ENCODE measurements around the gene YWHAB. TPM values are rescaled to one million over a fixed set of nuclear protein-coding genes. Genes with fewer than 3 reads are reported as not detected.

Gene YWHAB
- total RNA-seq, 4 donors from 2014 or later, result 121 to 140 (median 130) TPM

DNA sequence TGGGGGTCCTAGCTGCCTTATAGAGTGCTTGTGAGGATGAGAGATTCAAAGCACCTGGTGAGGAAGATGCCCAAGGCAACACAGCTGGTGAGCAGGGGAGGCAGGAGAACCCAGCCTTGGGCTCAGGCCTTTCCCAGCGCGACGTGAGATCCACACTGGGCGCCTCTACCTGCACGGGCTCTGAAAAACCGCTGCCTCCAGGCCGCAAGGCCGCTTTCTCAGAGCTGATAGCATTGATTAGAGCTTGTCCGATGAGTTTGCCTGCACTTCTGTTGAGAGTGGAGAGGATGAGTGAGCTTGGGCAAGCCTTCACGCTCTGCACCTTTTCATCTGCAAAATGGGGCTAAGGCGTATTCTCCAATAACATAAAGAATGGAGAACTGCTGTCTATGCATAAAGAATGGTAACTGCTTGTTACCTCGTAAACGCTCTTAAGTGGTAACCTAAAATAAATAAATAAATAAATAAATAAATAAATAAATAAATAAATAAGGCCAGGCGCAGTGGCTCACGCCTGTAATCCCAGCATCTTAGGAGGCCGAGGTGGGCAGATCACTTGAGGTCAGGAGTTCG, 25.3 kb downstream of the YWHAB start:
- DNase-seq (ENCODE audit: extremely low spot score), result no peak
- 73% methylated on average over 16 of the region's 17 CpGs for WGBS
- Histone ChIP-seq H3K27ac (replicated peaks in 1 of 4) (no peak overlapping the region), H3K4me1 (peaks cover 0 to 19% (median 18%) of the 10 kb centered on the region in 4 donors), H3K36me3 (peaks cover 9 to 32% (median 24%) of the 10 kb centered on the region in 4 donors), H3K9me3 (no peaks in the 10 kb centered on the region), H3K4me3 (peak overlapping the region; percentile 61 to 70 (median 66)), H3K27me3 (no peaks in the 10 kb centered on the region)
- intact Hi-C loops (cut with DNase I), result loop anchor here (5.0 kb wide), 1 partner anchor 47 kb away; no protein-coding TSS in a partner anchor
- TF ChIP-seq, protein P1, sequence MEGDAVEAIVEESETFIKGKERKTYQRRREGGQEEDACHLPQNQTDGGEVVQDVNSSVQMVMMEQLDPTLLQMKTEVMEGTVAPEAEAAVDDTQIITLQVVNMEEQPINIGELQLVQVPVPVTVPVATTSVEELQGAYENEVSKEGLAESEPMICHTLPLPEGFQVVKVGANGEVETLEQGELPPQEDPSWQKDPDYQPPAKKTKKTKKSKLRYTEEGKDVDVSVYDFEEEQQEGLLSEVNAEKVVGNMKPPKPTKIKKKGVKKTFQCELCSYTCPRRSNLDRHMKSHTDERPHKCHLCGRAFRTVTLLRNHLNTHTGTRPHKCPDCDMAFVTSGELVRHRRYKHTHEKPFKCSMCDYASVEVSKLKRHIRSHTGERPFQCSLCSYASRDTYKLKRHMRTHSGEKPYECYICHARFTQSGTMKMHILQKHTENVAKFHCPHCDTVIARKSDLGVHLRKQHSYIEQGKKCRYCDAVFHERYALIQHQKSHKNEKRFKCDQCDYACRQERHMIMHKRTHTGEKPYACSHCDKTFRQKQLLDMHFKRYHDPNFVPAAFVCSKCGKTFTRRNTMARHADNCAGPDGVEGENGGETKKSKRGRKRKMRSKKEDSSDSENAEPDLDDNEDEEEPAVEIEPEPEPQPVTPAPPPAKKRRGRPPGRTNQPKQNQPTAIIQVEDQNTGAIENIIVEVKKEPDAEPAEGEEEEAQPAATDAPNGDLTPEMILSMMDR (IDR thresholded peaks at IDR 0.05), result no peak
- TF ChIP-seq POLR2AphosphoS5 (IDR thresholded peaks at IDR 0.05) (no peak), EP300 (IDR thresholded peaks at IDR 0.05) (no peak), POLR2A (IDR thresholded peaks at IDR 0.05; ENCODE audit: low read depth) (no peak)

DNA sequence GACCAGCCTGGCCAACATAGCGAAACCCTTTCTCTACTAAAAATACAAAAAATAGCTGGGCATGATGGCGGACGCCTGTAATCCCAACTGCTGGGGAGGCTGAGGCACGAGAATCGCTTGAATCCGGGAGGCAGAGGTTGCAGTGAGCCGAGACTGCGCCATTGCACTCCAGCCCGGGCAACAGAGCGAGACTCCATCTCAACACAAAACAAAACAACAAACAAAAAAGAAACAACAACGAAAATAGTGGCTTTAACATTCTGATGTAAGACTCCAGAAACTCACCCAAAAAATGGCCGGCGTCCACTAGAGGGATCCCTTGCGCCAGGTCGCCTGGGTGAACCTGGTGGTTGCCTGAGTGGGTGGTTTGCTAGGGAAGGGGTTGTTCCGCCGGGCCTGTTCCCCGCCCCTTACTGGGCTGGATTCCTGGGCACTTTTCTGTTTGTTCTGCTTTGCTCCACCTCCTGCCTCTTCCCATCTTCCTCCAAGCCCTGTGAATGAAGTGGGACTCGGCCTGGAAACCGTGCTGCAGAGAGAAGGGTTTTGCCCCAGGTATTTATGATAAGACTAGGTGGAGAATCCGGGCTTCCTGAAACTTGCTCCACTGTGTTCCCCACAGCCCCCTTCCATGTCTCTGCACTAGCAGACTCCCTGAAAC, 25.9 kb downstream of the YWHAB start:
- DNase-seq (ENCODE audit: extremely low spot score), result no peak
- intact Hi-C loops (cut with DNase I), result loop anchor here (5.0 kb wide), 1 partner anchor 46 kb away; no protein-coding TSS in a partner anchor
- H3K4me3 ChIP-seq, result no peak overlapping the region
- TF ChIP-seq, protein P1 (IDR thresholded peaks at IDR 0.05), result peak in 2 of 3 experiments; percentile 5 to 12
- no peak for TF ChIP-seq POLR2A (IDR thresholded peaks at IDR 0.05; ENCODE audit: low read depth)
- WGBS, result 71% methylated on average over 21 of the region's 21 CpGs
- H3K27ac ChIP-seq (replicated peaks in 1 of 4), result no peak overlapping the region
- H3K27me3 ChIP-seq, result no peaks in the 10 kb centered on the region
- H3K36me3 ChIP-seq, result peaks cover 3 to 29% (median 18%) of the 10 kb centered on the region in 4 donors
- H3K9me3 ChIP-seq, result no peaks in the 10 kb centered on the region
- H3K4me1 ChIP-seq, result peaks cover 0 to 19% (median 18%) of the 10 kb centered on the region in 4 donors

DNA sequence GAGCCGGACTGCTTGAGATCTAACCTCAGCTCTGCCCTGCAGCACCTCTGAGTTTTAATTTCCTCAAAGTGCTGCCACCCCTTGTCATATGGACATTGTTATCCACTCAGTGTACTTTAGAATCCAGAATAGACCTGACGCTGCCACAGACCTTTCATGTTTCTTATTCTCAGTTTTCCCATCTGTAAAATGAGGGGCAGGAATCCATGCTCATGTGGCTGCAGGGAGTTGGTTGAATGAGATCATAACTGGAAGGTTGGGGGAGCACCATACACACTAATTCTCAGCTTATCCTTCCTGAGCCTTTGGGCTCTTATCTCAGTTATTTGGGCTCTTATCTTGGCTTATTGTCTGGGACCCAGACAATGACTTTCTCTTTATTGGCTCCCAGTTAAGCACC, 26.7 kb downstream of the YWHAB start:
- Histone ChIP-seq H3K9me3 (no peaks in the 10 kb centered on the region), H3K36me3 (peaks cover 0 to 26% (median 15%) of the 10 kb centered on the region in 4 donors), H3K27me3 (no peaks in the 10 kb centered on the region), H3K4me1 (peaks cover 0 to 19% (median 18%) of the 10 kb centered on the region in 4 donors), H3K4me3 (no peak overlapping the region), H3K27ac (replicated peaks in 1 of 4) (no peak overlapping the region)
- DNase-seq (ENCODE audit: extremely low spot score), result no peak
- intact Hi-C loops (cut with DNase I), result loop anchor here (5.0 kb wide), 1 partner anchor 45 kb away; no protein-coding TSS in a partner anchor
- no peak for TF ChIP-seq EP300 (IDR thresholded peaks at IDR 0.05)
- no peak for TF ChIP-seq POLR2AphosphoS5 (IDR thresholded peaks at IDR 0.05)
- WGBS, result 89% methylated on average over 2 of the region's 2 CpGs

DNA sequence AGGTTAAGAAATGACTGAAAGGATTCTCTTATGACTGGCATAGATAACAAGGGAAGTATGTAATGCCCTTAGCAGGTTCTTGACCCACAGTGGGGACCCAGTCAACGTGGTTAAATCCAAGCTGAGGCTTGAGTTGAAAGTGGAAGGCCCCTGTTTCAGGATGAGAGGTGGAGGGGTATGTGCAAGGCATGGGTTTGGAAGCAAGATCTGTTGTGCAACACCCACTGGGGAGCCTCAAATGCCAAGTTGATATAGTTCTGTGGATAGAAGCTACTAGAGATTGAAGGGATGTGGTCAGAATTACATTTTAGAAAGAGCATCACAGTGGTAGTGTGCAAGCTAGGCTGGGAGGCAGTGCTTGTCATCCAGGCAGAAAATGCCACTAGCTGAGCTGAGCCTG, 29.4 kb downstream of the YWHAB start:
- DNase-seq (ENCODE audit: extremely low spot score), result no peak
- Histone ChIP-seq H3K36me3 (peaks cover 0 to 15% (median 7%) of the 10 kb centered on the region in 4 donors), H3K27me3 (no peaks in the 10 kb centered on the region), H3K9me3 (no peaks in the 10 kb centered on the region), H3K4me1 (peaks cover 0 to 9% (median 9%) of the 10 kb centered on the region in 4 donors), H3K27ac (replicated peaks in 1 of 4) (no peak overlapping the region), H3K4me3 (no peak overlapping the region)
- intact Hi-C loops (cut with DNase I), result loop anchor here (5.0 kb wide), 1 partner anchor 42 kb away; no protein-coding TSS in a partner anchor
- TF ChIP-seq EP300 (IDR thresholded peaks at IDR 0.05), result no peak
- TF ChIP-seq POLR2AphosphoS5 (IDR thresholded peaks at IDR 0.05), result no peak
- TF ChIP-seq POLR2A (IDR thresholded peaks at IDR 0.05; ENCODE audit: low read depth), result no peak
- TF ChIP-seq, protein P1 (IDR thresholded peaks at IDR 0.05), result no peak
- WGBS, result 56% methylated on average over 1 of the region's 1 CpG

DNA sequence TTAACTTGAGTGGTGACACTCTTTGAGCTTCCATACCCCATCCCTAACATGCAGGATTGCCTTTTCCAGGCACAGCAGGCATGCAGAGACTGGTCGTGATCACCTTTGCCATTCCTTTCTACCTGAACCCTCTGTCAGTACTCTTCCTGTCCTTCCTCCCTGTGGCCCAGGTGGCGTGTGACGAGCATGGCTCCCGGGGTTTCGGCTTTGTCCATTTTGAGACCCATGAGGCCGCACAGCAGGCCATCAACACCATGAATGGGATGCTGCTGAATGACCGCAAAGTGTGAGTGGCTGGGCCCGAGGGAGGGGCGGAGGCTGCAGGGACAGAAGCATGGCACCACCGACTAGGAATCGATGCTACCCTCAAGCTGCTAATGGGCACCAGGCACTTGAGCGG, 31.1 kb downstream of the YWHAB start:
- Histone ChIP-seq H3K4me3 (no peak overlapping the region), H3K27ac (replicated peaks in 1 of 4) (no peak overlapping the region), H3K36me3 (peaks cover 0 to 15% (median 7%) of the 10 kb centered on the region in 4 donors), H3K4me1 (no peaks in the 10 kb centered on the region), H3K9me3 (no peaks in the 10 kb centered on the region), H3K27me3 (no peaks in the 10 kb centered on the region)
- no peak for TF ChIP-seq EP300 (IDR thresholded peaks at IDR 0.05)
- TF ChIP-seq, protein P1 (IDR thresholded peaks at IDR 0.05), result no peak
- TF ChIP-seq POLR2A (IDR thresholded peaks at IDR 0.05; ENCODE audit: low read depth), result no peak
- TF ChIP-seq POLR2AphosphoS5 (IDR thresholded peaks at IDR 0.05), result no peak
- DNase-seq (ENCODE audit: extremely low spot score), result no peak
- intact Hi-C loops (cut with DNase I), result no loop called here
- WGBS, result 91% methylated on average over 9 of the region's 12 CpGs

Data from esophagus muscularis mucosa (tissue), 4 donors.